NCI-H146 treated with DMSO at 0.1 percent for 48 hours (cell line): Measurements from ENCODE around the gene CFAP46.

ENCODE experiments used
- DNase-seq: peaks from one replicate; lab custom pipeline; 2025; ENCODE audit not compliant: unreplicated experiment; lab: John Stamatoyannopoulos, UW

Gene CFAP46

GRCh38 chr10:132942101-132943057, at the start of gene CFAP46:
TSS of gene CFAP46 (minus strand) at chr10:132942570. CDS start at chr10:132942484, 86 bp downstream.
- no peak for DNase-seq

- DNase-seq, result no peak
Observed at GRCh38 chr10:132991706-132992432, 49.5 kb upstream of the CFAP46 start.

- no peak for DNase-seq
Observed at GRCh38 chr10:132990684-132991545, 48.5 kb upstream of the CFAP46 start.

- DNase-seq, result no peak
Observed at GRCh38 chr10:132989476-132990415, 47.4 kb upstream of the CFAP46 start.

GRCh38 chr10:132988988-132989387, 46.6 kb upstream of the CFAP46 start:
- no peak for DNase-seq

GRCh38 chr10:132987671-132988571, 45.6 kb upstream of the CFAP46 start:
- no peak for DNase-seq

GRCh38 chr10:132986978-132987377, 44.6 kb upstream of the CFAP46 start:
- no peak for DNase-seq

GRCh38 chr10:132986576-132986975, 44.2 kb upstream of the CFAP46 start:
- no peak for DNase-seq

- DNase-seq, result no peak
Observed at GRCh38 chr10:132986076-132986475, 43.7 kb upstream of the CFAP46 start.

- DNase-seq, result no peak
Observed at GRCh38 chr10:132985546-132985900, 43.2 kb upstream of the CFAP46 start.

- DNase-seq, result no peak
Observed at GRCh38 chr10:132984801-132985545, 42.6 kb upstream of the CFAP46 start.

GRCh38 chr10:132984008-132984295, 41.6 kb upstream of the CFAP46 start:
- DNase-seq, result no peak

- no peak for DNase-seq
Observed at GRCh38 chr10:132983252-132984007, 41.1 kb upstream of the CFAP46 start.

- DNase-seq, result no peak
Observed at GRCh38 chr10:132982301-132982989, 40.1 kb upstream of the CFAP46 start.

GRCh38 chr10:132981746-132982145, 39.4 kb upstream of the CFAP46 start:
- no peak for DNase-seq

- DNase-seq, result no peak
Observed at GRCh38 chr10:132981173-132981555, 38.8 kb upstream of the CFAP46 start.

GRCh38 chr10:132980426-132981172, 38.2 kb upstream of the CFAP46 start:
- DNase-seq, result no peak
